Activated CD8-positive, alpha-beta memory T cell treated with anti-CD3 and anti-CD28 coated beads, Interleukin-2, amount 10 ng/mL, durations not matched to agents 7 days and 5 days (primary cell): ENCODE measurements around the gene SLC49A3. TPM values are rescaled to one million over a fixed set of nuclear protein-coding genes. Genes with fewer than 3 reads are reported as not detected.
"Not testable (repeated sequence)": the region's sequence is repeated elsewhere in the genome, so short reads cannot be mapped to it uniquely, and the experiment has no call there.

Source experiments
- ATAC-seq: fragments of 150-1000 bp; cut with Tn5 transposase; one replicate; pipeline ENCODE4 v1.10.0; 2021; ENCODE audit warnings: moderate library complexity
- CTCF ChIA-PET: fragments of 350-600 bp; sonication (Branson Sonifier 250); formaldehyde crosslinking; loops from one replicate; lab custom pipeline; 2021; ENCODE audit warnings: antibody characterized with exemption; lab: Charles Lee
- DNase-seq: peaks from one replicate; pipeline ENCODE4 v3.0.0-alpha.2; 2020
- H3K27ac Mint-ChIP-seq: one replicate; pipeline ENCODE4 v1.8.0; 2021; ENCODE audit warnings: mild to moderate bottlenecking, mixed read lengths
- H3K27me3 Mint-ChIP-seq: one replicate; pipeline ENCODE4 v1.8.0; 2021; ENCODE audit warnings: mixed read lengths
- H3K36me3 Mint-ChIP-seq: one replicate; pipeline ENCODE4 v1.8.0; 2021; ENCODE audit warnings: mild to moderate bottlenecking, mixed read lengths
- H3K4me1 Mint-ChIP-seq: one replicate; pipeline ENCODE4 v1.8.0; 2021; ENCODE audit warnings: mixed read lengths
- H3K4me3 Mint-ChIP-seq: one replicate; pipeline ENCODE4 v1.8.0; 2021; ENCODE audit warnings: mild to moderate bottlenecking, moderate library complexity, mixed read lengths
- H3K9me3 Mint-ChIP-seq: one replicate; pipeline ENCODE4 v1.8.0; 2022; ENCODE audit warnings: low read depth, mixed read lengths
- total RNA-seq, 2 experiments: library from RNA; stranded (reverse); gene quantifications; one replicate each; pipeline ENCODE4 v1.2.3, GENCODE V29; 2021

The SLC49A3 gene
- total RNA-seq, 2 experiments from 2014 or later = 1.1 to 1.5 TPM

DNA sequence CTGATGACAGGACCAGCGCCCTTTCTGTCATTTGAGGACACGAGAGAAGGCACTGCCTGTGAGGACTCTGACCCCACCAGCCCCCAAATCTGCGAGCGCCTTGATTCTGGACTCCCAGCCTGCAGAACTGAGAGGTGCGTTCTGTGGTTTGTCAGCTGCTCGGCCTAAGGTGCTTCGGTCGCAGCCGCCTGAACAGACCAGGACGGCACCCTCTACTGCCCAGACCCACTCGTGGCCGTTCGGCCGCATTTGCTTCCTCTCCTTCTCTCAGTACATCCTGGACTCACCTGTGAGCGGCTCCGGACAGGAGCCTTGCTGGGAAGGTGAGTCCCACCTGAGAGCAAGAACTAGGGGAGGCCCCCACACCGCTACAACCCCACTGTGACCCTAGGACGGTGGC lies 25.1 kb upstream of the SLC49A3 start:
- ATAC-seq (no peak), DNase-seq (no peak)
- Mint-ChIP-seq H3K4me3 (no peak overlapping the region), H3K27ac (no peak overlapping the region), H3K9me3 (no peaks in the 10 kb centered on the region), H3K4me1 (peaks cover 11% of the 10 kb centered on the region), H3K36me3 (peaks cover 16% of the 10 kb centered on the region), H3K27me3 (no peaks in the 10 kb centered on the region)
- CTCF ChIA-PET = no interaction called here

DNA sequence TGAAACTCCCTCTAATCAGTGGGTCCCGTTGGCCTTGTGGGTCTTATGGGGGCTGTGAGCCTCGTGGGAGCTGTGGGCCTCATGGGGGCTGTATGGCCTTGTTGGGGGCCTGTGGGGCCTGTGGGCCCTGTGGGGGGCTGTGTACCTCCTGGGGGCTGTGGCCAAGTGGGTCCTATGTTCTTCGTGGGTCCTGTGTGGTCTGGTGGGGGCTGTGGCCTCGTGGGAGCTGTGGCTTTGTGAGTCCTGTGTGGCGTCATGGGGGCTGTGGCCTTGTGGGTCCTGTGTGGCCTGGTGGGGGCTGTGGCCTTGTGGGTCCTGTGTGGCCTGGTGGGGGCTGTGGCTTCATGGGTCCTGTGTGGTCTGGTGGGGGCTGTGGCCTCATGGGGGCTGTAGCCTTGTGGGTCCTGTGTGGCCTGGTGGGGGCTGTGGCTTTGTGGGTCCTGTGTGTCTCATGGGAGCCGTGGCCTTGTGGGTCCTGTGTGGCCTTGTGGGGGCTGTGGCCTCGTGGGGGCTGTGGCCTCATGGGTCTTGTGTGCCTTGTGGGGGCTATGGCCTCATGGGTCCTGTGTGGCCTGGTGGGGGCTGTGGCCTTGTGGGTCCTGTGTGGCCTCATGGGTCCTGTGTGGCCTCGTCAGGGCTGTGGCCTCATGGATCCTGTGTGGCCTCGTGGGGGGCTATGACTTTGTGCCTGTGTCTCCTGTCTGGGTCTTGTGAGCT lies 24.1 kb upstream of the SLC49A3 start:
- H3K27me3 Mint-ChIP-seq = no peaks in the 10 kb centered on the region
- peaks cover 21% of the 10 kb centered on the region for H3K36me3 Mint-ChIP-seq
- no peak overlapping the region for H3K4me3 Mint-ChIP-seq
- CTCF ChIA-PET = interaction anchor here (0.6 kb wide), 1 partner anchor 219 kb away, joined by 3 read pairs; the partner anchor contains the start of genes GAK and TMEM175
- H3K9me3 Mint-ChIP-seq = no peaks in the 10 kb centered on the region
- H3K27ac Mint-ChIP-seq = no peak overlapping the region
- no peak for ATAC-seq
- no peak for DNase-seq
- H3K4me1 Mint-ChIP-seq = peaks cover 16% of the 10 kb centered on the region

DNA sequence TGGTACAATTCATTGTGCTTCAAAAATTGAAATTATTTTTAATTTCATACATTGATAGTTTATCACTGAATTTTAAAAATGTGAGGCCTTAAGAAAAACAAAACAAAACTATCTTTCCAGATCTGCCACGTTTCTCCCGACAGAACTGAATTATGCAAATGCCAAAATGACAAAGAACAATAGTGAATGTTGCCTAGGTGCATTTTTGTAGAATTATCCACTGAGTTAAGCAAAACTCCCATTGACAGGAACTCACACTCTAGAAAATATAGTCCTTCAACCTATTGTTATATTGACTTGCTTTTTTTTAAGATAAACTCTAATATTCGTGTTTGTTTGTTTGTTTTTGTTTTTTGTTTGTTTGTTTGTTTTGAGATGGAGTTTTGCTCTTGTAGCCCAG lies 23.1 kb upstream of the SLC49A3 start:
- ATAC-seq = no peak
- peaks cover 21% of the 10 kb centered on the region for H3K36me3 Mint-ChIP-seq

DNA sequence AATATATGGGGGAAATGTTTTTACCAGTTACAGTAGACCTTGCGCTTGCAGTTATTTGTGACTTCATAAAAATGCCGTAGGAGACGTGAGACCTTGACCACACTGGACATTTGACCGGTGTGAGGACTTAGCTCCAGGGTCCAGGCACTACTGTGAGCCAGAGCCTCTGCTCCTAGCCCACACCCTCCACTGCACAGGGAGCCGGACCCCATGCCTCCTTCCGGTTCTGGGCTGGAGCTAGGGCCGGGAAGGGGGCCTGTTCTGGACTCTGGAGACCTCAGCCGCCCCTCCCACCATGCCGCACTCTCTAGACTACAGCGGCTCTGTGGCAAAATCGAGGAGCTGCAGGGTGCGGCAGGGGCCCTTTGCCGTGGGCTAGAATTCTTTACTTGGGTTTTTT lies 22.0 kb upstream of the SLC49A3 start:
- DNase-seq = no peak
- no peak overlapping the region for H3K4me3 Mint-ChIP-seq
- peaks cover 21% of the 10 kb centered on the region for H3K36me3 Mint-ChIP-seq
- CTCF ChIA-PET = no interaction called here
- H3K27me3 Mint-ChIP-seq = no peaks in the 10 kb centered on the region
- peaks cover 11% of the 10 kb centered on the region for H3K4me1 Mint-ChIP-seq
- ATAC-seq = no peak
- no peak overlapping the region for H3K27ac Mint-ChIP-seq
- H3K9me3 Mint-ChIP-seq = no peaks in the 10 kb centered on the region

More for the DNA sequence above, 23.1 kb upstream of the SLC49A3 start:
- H3K9me3 Mint-ChIP-seq = no peaks in the 10 kb centered on the region
- H3K4me1 Mint-ChIP-seq = peaks cover 14% of the 10 kb centered on the region
- CTCF ChIA-PET = no interaction called here
- DNase-seq = no peak
- no peak overlapping the region for H3K4me3 Mint-ChIP-seq
- no peaks in the 10 kb centered on the region for H3K27me3 Mint-ChIP-seq
- H3K27ac Mint-ChIP-seq = no peak overlapping the region

DNA sequence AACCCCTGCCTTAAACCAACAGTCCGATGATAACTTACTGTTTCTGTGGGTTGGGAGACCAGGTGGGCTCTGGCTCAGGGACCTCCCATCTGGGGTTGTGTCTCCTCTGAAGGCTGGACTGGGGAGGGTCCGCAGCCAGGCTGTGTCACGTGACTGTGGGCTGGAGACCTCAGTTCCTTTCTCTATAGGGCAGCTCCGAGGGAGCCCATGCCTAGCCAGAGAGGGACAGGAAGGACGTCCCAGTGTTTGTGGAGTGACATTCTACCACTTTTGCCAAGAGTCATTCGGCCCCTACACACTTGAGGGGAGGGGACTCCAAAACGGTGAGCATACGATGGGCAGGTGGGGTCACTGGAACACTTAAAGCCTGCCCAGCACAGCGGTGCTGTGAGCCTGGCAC lies 21.2 kb upstream of the SLC49A3 start:
- Mint-ChIP-seq H3K9me3 (no peaks in the 10 kb centered on the region), H3K4me1 (peaks cover 11% of the 10 kb centered on the region), H3K36me3 (peaks cover 21% of the 10 kb centered on the region), H3K27ac (no peak overlapping the region), H3K27me3 (no peaks in the 10 kb centered on the region), H3K4me3 (no peak overlapping the region)
- DNase-seq (no peak), ATAC-seq (no peak)
- CTCF ChIA-PET = interaction anchor here (0.5 kb wide), 1 partner anchor 215 kb away, joined by 3 read pairs; no protein-coding TSS in a partner anchor

DNA sequence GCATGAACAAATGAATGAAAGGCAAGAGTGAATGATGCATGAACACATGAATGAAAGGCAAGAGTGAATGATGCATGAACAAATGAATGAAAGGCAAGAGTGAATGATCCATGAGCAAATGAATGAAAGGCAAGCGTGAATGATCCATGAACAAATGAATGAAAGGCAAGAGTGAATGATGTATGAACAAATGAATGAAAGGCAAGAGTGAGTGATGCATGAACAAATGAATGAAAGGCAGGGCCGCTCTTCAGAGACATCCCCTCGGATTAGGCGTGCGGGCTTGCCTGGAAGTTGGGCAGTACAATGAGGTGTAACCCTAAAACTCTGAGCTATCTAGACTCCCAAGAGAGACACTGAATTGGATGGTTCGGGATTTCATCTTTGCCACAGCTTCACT lies 20.4 kb upstream of the SLC49A3 start:
- CTCF ChIA-PET = interaction anchor here (0.5 kb wide), 1 partner anchor 214 kb away, joined by 3 read pairs; no protein-coding TSS in a partner anchor
- Mint-ChIP-seq H3K36me3 (peaks cover 18% of the 10 kb centered on the region), H3K27me3 (no peaks in the 10 kb centered on the region), H3K4me1 (peaks cover 11% of the 10 kb centered on the region), H3K27ac (no peak overlapping the region), H3K9me3 (no peaks in the 10 kb centered on the region), H3K4me3 (no peak overlapping the region)
- no peak for DNase-seq
- no peak for ATAC-seq

DNA sequence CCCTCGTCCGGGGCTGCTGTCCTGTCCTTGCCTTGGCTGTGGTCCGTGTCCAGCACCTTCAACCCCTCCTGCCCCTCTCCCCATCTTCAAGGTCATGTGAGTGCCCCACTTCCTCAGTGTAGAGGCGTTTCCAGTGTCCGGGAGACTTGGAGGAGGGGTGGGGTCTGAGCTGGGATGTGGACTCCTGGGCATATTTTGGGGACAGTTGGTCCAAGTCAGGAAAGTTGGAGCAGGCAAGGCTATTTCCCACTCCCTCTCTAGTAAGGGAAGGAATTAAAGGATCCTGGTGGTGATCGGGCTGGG lies 19.6 kb upstream of the SLC49A3 start:
- H3K9me3 Mint-ChIP-seq = no peaks in the 10 kb centered on the region
- ATAC-seq (no peak), DNase-seq (no peak)
- H3K27ac Mint-ChIP-seq = no peak overlapping the region
- no peak overlapping the region for H3K4me3 Mint-ChIP-seq
- CTCF ChIA-PET = no interaction called here
- H3K36me3 Mint-ChIP-seq = peaks cover 18% of the 10 kb centered on the region
- no peaks in the 10 kb centered on the region for H3K27me3 Mint-ChIP-seq
- peaks cover 11% of the 10 kb centered on the region for H3K4me1 Mint-ChIP-seq

DNA sequence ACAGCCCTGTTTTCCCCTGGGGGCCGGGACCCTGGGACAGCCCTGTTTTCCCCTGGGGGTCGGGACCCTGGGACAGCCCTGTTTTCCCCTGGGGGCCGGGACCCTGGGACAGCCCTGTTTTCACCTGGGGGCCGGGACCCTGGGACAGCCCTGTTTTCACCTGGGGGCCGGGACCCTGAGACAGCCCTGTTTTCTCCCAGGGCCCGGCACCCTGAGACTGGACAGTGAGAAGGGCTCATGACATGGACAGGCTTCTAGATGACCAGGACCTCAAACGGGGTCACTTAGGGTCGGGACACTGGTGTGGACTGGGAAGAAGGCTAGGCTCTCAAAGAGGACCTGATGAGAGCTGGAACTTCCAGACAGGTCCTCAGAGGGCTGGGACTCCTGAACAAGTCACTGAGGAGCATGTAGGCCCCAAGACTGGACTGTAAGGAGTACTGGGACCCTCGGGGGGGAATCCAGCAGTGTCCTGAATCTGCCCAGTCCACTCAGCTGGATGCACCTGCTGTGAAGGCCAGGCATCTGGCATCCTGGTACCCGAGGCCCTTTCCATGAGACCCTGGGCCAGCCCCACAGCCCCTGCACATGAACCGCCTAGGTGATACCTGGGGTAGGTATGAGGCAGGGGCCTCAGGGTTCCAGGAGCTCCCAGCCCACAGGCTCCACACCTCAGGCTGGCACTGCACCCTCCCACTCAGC lies 19.1 kb upstream of the SLC49A3 start:
- Mint-ChIP-seq H3K9me3 (no peaks in the 10 kb centered on the region), H3K36me3 (peaks cover 18% of the 10 kb centered on the region), H3K27me3 (no peaks in the 10 kb centered on the region), H3K4me1 (peaks cover 11% of the 10 kb centered on the region), H3K4me3 (no peak overlapping the region), H3K27ac (no peak overlapping the region)
- no peak for ATAC-seq
- no peak for DNase-seq
- CTCF ChIA-PET = no interaction called here

DNA sequence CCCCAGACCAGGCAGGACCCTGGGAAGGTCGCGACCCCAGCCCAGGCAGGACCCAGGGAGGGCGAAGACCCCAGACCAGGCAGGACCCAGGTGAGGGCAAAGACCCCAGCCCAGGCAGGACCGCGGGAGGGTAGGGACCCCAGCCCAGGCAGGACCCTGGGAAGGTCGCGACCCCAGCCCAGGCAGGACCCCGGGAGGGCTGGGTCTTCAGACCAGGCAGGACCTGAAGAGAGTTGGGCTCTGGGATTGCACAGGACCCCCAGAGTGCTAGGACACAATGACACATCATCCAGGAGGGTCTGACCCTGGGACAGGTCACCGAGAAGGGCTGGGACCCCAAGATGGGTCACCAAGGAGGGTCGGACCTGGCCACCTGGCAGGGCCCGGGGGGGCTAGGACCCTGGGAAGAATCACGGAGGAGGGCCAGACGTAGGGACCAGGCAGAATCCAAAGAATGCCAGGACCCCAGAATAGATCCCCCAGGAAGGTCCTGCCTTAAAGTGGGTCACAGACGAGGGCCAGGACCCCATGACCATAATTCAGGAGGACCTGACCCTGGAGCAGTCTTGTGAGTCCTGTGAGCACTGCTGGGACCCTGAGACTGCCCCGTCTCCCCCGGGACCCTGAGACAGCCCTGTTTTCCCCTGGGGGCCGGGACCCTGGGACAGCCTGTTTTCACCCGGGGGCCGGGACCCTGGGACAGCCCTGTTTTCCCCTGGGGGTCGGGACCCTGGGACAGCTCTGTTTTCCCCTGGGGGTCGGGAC lies 18.1 kb upstream of the SLC49A3 start:
- Mint-ChIP-seq H3K9me3 (no peaks in the 10 kb centered on the region), H3K4me1 (peaks cover 10% of the 10 kb centered on the region), H3K36me3 (peaks cover 17% of the 10 kb centered on the region), H3K27me3 (no peaks in the 10 kb centered on the region), H3K4me3 (no peak overlapping the region), H3K27ac (no peak overlapping the region)
- CTCF ChIA-PET = no interaction called here
- DNase-seq = no peak
- ATAC-seq = no peak

DNA sequence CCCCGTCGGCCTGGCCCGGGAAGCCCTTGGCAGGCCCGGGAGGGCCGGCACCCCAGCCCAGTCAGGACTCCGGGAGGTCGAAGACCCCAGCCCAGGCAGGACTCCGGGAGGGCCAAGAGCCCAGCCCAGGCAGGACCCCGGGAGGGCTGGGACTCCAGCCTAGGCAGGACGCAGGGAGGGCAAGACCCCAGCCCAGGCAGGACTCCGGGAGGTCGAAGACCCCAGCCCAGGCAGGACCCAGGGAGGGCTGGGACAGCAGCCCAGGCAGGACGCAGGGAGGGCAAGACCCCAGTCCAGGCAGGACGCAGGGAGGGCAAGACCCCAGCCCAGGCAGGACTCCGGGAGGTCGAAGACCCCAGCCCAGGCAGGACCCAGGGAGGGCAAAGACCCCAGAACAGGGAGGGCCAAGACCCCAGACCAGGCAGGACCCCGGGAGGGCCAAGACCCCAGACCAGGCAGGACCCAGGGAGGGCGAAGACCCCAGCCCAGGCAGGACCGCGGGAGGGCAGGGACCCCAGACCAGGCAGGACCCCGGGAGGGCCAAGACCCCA lies 17.2 kb upstream of the SLC49A3 start:
- Mint-ChIP-seq H3K27ac (peak overlapping the region; percentile 15), H3K36me3 (peaks cover 16% of the 10 kb centered on the region), H3K4me3 (peak overlapping the region; percentile 50), H3K4me1 (peaks cover 10% of the 10 kb centered on the region)
- ATAC-seq, CTCF ChIA-PET, H3K27me3 Mint-ChIP-seq, H3K9me3 Mint-ChIP-seq, DNase-seq: not testable (repeated sequence)

DNA sequence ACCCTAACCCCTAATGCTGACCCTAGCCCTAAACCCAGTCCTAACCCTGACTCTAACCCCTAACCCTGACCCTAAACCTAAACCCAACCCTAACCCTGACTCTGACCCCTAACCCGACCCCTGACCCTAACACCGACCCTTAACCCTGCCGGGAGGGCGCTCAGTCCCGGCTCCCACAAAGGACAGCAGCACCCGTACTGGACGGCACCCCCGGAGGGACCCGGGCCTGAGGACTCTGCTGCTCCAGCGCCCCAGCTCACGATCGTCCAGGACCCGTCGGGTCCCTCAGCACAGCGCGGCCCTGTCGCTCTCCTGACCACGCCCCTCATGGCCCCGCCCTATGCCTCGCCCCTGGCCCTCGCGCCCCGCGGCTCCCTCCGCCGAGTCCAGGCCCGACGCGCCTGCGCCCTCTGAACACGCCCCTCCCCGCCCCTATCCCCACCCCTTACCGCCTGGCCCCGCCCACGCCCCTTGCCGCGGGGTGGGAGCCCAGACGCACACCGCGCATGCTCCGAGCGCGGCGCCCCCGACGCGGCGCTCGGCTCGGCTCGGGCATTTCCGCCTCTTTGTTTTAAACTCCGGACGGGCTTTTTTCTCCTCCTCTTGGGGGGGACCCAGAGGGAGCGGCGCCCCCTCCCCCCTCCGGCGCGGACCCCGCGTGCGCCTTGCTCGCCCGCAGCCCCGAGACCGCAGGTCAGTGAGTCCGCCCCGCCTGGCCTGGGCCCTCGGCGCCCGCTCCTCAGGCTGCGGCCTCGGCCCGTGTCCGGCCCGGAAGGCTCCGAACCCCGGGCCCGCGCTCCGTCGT lies 16.5 kb upstream of the SLC49A3 start, which contains the start of gene PCGF3:
PCGF3 (plus strand) TSS at position 555 of the 805 bp plus-strand sequence. CDS start 27,849 bp downstream, outside the sequence.
- peak; percentile 97 for DNase-seq
- CTCF ChIA-PET = no interaction called here
- H3K4me3 Mint-ChIP-seq = peak within 1 kb of the TSS; percentile 70
- H3K27ac Mint-ChIP-seq = peak within 1 kb of the TSS; percentile 71
- peaks cover 15% of the 10 kb centered on the region for H3K36me3 Mint-ChIP-seq
- no peaks in the 10 kb centered on the region for H3K9me3 Mint-ChIP-seq
- no peaks in the 10 kb centered on the region for H3K27me3 Mint-ChIP-seq
- peak; percentile 97 for ATAC-seq
- peaks cover 14% of the 10 kb centered on the region for H3K4me1 Mint-ChIP-seq

DNA sequence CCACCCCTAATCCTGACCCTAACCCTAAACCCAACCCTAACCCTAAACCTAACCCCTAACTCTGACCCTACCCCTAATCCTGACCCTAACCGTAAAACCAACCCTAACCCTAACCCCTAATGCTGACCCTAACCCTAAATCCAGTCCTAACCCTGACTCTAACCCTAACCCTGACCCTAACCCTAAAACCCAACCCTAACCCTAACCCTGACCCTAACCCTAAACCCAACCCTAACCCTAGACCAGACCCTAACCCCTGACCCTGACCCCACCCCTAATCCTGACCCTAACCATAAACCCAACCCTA lies 16.0 kb upstream of the SLC49A3 start:
- no peak overlapping the region for H3K27ac Mint-ChIP-seq
- H3K4me3 Mint-ChIP-seq = peak overlapping the region; percentile 70
- peaks cover 12% of the 10 kb centered on the region for H3K36me3 Mint-ChIP-seq
- no peaks in the 10 kb centered on the region for H3K27me3 Mint-ChIP-seq
- CTCF ChIA-PET = no interaction called here
- DNase-seq = no peak
- H3K4me1 Mint-ChIP-seq = peaks cover 20% of the 10 kb centered on the region
- ATAC-seq = no peak
- no peaks in the 10 kb centered on the region for H3K9me3 Mint-ChIP-seq
